Activated naive CD4-positive, alpha-beta T cell treated with anti-CD3 and anti-CD28 coated beads, Interleukin-2, amount 50 U/mL, for 16 hours (primary cell): ENCODE results near the gene MAGI1.

Experiments
- DNase-seq: peaks from one replicate; pipeline ENCODE4 v3.0.0-alpha.2; 2020

The MAGI1 gene

DNA sequence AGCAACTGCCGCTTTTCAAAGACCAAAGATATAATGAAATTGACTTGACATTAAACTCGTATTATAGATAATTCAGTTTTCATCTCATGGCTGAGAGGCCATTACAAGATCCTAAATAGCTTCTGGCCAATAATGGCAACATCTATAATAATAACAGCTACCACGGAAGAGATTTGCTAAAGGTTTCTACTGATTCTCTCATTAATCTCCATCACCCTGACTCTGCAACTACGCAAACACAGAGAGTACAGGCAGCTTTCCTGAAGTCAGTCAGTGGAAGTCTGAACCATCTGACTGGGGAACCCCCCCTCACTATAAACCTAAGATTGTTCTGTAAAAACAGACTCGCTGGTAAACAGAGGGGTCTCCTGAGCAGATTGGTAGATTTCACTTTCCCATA lies 257.1 kb downstream of the MAGI1 start:
- no peak for DNase-seq

DNA sequence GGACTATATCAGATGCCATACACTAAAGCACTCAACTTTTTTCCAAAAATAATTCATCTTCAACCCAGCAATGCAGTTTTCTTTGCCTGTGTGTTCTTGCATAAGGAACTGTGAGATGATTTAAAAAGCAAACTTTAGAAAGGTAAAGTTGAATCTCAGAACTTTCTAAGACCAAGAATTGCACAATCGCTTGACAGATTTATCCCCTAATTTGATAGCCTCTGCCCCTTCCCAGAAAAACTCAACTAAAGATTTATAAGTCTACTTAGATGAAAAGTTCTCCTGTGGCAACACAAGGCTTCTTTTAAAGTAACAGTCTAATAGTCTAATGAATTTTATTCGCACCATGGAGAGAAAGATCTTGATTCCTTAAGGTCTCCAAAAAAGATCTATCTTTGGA lies 259.3 kb downstream of the MAGI1 start:
- DNase-seq = no peak

DNA sequence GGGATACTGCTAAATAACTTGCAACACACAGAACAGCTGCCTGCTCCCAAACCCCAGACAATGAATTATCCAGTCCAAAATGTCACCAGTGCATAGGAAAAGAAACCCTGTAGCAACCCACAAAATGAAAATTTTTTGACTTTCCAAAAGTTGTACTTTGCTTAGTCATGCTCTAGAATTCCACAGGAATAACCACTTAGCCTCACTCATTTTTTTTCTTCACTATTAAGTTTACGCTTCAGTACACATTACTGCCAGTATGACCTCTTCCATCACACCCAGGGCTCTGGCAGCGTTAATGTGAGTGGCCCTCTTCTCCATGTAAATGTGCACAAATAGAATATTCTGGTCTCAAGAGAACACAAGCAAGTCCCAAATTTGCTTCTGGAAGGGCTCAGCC lies 259.8 kb downstream of the MAGI1 start:
- no peak for DNase-seq

DNA sequence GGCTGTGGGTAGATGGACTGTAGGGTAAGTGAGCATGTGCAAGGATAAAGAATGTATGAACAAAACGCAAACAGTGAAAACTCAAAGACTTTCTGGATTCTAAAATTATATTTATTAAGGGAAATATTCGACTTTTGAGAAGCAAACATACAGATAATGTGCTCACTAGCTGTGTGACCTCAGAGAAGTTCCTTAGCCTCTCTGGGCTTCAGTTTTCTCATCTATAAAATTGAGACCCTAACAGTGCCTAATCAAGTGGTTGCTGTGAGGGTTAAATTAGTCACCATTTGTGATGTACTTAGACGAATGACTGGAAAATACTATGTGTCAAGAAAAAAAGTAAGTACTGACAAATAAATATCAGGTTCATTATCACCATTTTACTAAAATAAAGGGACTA lies 261.7 kb downstream of the MAGI1 start:
- no peak for DNase-seq

GRCh38 chr3:65776494-65776893 lies 262.2 kb downstream of the MAGI1 start:
- DNase-seq = no peak

DNA sequence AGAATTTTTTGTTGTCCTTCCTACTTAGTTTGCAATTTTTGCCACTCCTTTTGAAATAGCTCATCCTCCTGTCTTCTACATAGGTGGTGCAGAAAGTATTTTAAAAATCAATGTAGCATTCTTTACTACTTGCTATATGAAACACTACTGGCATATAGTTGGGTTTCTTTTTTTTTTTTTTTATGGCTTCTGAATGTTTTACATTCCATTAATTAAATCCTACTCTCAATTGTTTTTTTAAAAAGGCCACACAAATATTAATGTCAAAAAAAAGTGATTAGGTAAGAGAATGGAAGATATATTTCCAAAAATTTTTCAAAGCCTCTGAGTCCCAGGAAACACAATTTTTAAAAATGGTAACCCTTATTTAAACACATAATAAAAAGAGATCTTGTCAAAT lies 262.6 kb downstream of the MAGI1 start:
- DNase-seq = no peak

GRCh38 chr3:65772758-65773157 lies 266.0 kb downstream of the MAGI1 start:
- DNase-seq = no peak

DNA sequence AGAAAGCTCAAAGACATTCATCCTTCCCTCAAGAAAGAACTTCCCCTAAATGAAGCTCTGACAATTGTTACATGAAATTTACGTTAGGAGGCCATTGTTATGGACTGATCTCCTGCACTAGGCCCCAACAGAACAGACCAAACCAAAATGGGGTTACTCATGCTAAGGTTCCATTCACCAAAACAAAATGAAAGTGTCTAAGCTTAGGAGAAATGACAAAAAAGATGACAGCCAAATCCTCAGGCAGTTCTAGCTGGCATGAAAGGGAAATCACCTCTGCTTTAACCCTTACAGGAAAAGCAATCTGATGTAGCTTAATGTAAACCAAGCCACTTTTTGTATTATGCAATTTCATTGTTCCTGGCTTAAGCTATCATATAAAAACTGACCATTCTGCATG lies 271.2 kb downstream of the MAGI1 start:
- DNase-seq = no peak

- DNase-seq = no peak
These were observed 276.5 kb downstream of the MAGI1 start for GRCh38 chr3:65762235-65762580.

DNA sequence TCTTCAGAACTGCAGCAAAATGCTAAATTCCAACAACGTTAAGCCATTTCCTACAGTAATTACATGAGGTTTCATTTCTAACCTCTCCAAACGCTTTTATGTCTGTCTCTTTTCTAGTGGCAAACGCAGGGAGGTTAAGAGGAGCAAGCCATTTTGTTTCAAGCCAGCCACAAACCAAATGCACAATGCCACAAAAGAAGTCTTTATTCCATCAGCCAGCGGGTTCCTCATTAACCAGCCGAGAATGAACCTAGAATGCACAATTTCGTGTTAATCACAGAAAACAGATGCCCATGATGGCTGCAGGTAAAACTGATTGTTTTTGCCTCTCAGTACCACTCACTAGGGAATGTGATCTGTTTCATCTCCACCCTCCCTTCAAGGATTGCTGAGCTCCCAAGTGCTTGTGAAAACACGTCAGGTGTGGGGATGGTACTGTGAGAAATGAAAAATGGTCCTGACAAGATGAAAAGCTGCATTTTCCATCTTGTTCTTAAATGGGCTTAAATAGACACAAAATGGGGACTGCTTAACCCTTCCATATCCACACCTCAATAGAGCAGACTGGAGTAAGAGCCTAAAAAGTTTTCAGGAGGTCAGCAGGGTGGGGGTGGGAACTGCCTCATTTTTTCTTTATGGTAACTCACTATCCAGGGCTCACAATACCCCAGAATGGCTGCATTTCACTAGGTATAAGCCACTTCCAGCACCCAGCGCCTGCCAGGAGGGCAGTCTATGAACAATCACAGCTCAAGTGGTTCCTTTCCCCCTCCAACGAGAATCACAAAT lies 277.1 kb downstream of the MAGI1 start:
- DNase-seq = no peak

GRCh38 chr3:65758876-65759598 lies 279.7 kb downstream of the MAGI1 start:
- no peak for DNase-seq

DNA sequence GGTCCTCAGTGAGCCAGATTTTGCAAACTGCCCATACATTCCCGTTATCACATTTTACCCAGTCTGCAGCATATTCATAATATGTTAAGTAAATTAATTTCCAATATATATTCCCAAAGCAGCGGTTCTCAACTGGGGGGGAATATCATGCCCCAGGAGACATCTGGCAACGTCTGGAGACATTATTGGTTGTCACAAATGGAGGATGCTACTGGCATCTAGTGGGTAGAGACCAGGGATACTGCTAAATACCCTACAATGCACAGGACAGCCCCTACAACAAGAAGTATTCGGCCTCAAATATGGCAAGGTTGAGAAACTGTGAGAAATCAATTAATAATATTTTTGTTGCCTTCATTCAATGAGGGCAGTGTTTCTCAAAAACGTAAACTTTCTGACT lies 280.3 kb downstream of the MAGI1 start:
- DNase-seq = no peak

GRCh38 chr3:65752636-65753035 lies 286.1 kb downstream of the MAGI1 start:
- no peak for DNase-seq

DNA sequence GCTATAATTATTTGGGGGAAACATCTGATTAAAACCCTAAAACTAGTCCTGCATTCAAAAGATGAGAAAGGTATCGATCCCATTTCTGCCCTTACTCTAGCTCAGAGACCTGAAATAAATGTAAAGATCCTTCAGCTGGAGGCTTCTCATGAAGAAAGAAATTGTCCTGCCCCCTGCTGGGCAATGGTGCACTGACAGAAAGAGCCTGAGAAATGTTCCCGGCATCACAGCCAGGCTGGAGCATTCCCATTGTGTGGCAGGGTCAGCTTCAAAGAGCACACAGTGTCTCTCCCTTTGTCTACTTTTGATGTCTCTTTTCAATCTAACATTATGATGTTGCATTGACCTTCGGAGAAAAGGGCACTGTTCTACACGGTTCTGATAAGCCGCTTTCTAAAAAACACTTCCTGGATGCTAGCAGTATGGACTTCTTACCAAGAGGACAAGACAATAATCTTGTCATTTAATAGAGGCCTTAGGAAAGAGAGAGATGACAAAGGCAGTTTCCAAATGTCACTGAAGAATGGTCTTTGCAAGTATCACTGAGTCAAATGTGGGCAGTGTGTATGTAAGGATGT lies 287.5 kb downstream of the MAGI1 start:
- no peak for DNase-seq

DNA sequence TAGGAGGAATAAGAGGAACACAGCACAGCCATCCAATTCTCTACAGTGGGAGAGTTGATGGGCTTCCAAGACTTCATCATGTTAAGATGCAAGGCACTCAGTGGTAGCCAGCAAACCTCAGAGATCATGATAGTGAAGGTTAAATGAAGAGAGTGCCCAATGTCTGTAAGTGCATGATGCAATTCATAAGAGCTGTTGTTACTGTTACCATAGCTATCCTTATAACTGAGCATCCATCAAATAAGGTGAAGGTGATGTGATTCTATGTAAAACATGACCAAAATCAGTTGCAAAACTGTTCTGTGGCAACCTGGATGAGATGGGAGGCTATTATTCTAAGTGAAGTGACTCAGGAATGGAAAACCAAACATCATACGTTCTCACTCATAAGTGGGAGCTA lies 289.7 kb downstream of the MAGI1 start:
- no peak for DNase-seq

- no peak for DNase-seq
These were observed 290.4 kb downstream of the MAGI1 start for GRCh38 chr3:65748326-65748725.

DNA sequence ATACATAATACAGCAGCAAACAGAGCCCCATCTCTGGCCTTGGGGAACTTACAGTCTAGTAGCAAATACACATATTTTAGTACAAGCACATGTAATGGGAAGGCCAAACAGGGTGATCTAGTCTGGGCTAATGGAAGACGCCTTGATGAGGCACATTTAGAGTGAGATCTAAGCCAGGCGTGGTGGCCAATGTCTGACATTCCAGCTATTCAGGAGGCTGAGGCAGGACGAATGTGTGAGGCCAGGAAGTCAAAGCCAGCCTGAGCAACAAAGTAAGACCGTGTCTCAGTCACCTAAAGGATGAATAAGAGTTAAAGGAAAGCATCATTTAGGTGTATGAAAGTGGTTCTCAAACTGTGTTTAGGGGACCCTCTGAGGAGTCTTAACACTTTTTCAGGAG lies 291.9 kb downstream of the MAGI1 start:
- DNase-seq = no peak

DNA sequence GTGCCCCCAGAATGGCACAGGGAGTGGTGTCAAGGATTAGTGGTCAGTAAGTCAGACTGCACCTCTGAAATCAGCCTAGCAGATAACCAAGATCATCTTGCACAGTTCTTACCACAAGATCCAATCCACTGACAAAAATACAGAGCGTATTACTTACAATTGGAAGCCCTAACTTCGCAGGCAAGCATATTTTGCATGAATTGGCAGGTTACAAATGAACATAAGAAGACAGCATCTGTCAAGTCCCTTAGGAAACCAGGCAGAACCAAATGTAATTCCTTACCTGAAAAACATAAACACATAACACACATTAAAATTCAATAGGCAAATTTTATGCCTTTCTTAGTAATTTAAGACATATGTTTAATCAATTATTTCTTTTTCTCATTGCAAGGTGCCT lies 293.4 kb downstream of the MAGI1 start:
- no peak for DNase-seq

DNA sequence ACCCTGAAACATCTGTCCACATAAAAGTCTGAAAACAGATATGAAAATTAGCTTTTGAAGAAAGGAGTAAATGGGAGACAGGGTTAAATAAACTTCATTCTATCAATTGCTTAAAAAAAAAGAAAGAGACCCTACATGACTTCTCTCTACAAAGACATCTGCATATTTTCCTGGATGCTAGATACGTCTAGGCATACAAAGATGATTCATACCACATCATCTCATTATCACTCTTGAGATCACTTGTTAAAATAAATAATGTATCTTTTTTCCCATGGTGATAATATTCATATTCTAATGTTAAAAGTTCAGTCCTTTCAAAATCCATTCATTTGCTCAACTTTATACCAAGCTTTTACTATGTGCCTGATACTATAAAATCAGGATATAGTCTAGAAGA lies 295.8 kb downstream of the MAGI1 start:
- DNase-seq = no peak

DNA sequence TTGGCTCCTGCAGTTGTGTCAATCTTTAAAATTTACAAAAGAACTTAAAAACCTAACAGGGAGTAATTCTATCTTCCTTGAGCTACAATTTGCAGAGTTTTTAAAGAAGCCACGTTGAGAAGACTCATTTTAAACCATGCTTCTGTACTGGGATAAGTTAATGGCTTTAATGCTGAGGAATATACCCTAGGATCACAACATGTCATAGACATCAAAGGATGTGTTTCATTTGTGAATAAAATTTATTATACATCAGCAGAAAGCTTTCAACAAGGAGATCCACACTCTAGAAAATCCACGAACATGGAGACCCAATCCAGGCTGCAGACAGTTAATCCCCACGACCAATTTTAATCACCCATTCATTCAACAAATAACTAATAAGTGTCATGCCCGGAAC lies 297.2 kb downstream of the MAGI1 start:
- no peak for DNase-seq

GRCh38 chr3:65739901-65740541 lies 298.7 kb downstream of the MAGI1 start:
- DNase-seq = no peak

GRCh38 chr3:65734792-65735191 lies 303.9 kb downstream of the MAGI1 start:
- DNase-seq = no peak

DNA sequence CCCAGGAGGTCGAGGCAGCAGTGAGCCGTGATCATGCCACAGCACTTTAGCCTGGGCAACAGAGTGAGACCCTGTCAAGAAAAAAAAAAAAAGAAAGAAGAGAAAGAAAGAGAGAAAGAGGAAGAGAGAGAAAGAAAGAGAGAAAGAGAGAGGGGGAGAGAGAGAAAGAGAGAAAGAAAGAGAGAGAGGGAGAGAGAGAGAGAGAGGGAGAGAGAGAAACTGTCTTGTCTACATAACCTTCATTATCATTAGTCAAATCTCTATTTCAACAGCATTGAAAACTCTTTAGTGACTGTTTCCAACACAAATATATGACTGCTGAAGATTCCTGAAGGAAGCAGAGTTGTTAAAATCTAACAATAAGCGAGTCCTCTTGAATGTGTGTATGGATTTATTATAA lies 304.3 kb downstream of the MAGI1 start:
- DNase-seq = no peak

DNA sequence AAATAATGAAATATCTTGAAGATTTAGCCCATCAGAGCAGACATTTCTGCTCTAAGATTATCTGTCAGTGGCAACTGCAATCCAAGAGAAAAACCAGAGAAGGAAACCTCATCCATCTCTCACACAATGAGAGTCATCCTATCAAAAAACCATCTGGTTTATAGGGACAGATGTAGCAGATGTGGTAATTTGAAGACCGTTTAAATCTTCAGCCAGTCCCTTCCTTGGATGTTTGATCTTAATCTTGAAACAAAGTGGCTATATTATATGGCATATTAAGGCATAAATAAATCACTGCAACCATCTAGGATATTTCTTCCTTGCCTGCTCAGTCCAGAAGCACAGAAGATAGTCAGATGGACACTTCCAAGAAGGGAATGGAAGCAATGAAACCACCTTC lies 305.3 kb downstream of the MAGI1 start:
- DNase-seq = no peak
